Breast epithelium (tissue), 4 donors: ENCODE measurements around the gene HDAC1. TPM values are rescaled to one million over a fixed set of nuclear protein-coding genes. Genes with fewer than 3 reads are reported as not detected.

Experiments used
- DNase-seq, 2 donors: peaks; one replicate each; pipeline ENCODE4 v3.0.0-alpha.2; 2019; ENCODE audit warnings: low spot score in 2 of 2
- H3K27ac ChIP-seq, 2 donors: fragments of 200-600 bp; sonication (generic) in 1 of 2; one replicate each; pipeline ENCODE4 v1.5.1; 2016 to 2019; ENCODE audit warnings: mild to moderate bottlenecking in 1 of 2
- H3K27me3 ChIP-seq, 2 donors: fragments of 200-600 bp; sonication (generic) in 1 of 2; one replicate each; pipeline versions ENCODE4 v1.5.1 to v1.6.0; 2017 to 2019; ENCODE audit warnings: control low read depth in 1 of 2, mild to moderate bottlenecking in 1 of 2
- H3K36me3 ChIP-seq: fragments of 200-600 bp; one replicate; pipeline ENCODE4 v1.5.1; 2019
- H3K4me1 ChIP-seq, 2 donors: fragments of 200-600 bp; sonication (generic); one replicate each; pipeline ENCODE4 v1.5.1; 2016 to 2019; ENCODE audit warnings: control low read depth in 1 of 2
- H3K4me3 ChIP-seq, 3 donors: fragments of 200-600 bp; sonication (generic); 1 replicate in 2 of 3; 2 replicates in 1 of 3; pipeline ENCODE4 v1.5.1; 2016 to 2019; ENCODE audit warnings: mild to moderate bottlenecking in 3 of 3, moderate library complexity in 2 of 3
- H3K9me3 ChIP-seq, 2 donors: fragments of 200-600 bp; sonication (generic) in 1 of 2; one replicate each; pipeline ENCODE4 v1.5.1; 2016 to 2019; ENCODE audit warnings: control low read depth in 1 of 2
- CTCF ChIP-seq, 3 donors: fragments of 450-650 bp; IDR thresholded peaks; one replicate each; pipeline ENCODE4 v1.5.1; 2016 to 2017; ENCODE audit warnings: antibody characterized with exemption in 3 of 3, mild to moderate bottlenecking in 3 of 3, moderate library complexity in 3 of 3
- POLR2A ChIP-seq: fragments of 450-650 bp; IDR thresholded peaks from one replicate; pipeline ENCODE4 v1.6.1; 2016; ENCODE audit warnings: antibody characterized with exemption, mild to moderate bottlenecking, moderate library complexity
- POLR2AphosphoS5 ChIP-seq, 3 donors: sonication (generic); formaldehyde crosslinking; IDR thresholded peaks; one replicate each; pipeline ENCODE4 v1.6.1; 2017; ENCODE audit warnings: antibody characterized with exemption in 3 of 3
- intact Hi-C: fragments of 100-400 bp; cut with DNase I; formaldehyde crosslinking; loops from one replicate; pipeline ENCODE4 v1.15.1; 2023; ENCODE audit warnings: low total_unique reads
- total RNA-seq, 3 donors: library from RNA; depleted of rRNA; stranded (reverse); fragments of >200 nt; gene quantifications; one replicate each; pipeline ENCODE4 v1.1.0, GENCODE V29; 2016

The HDAC1 gene
- total RNA-seq, 3 donors from 2014 or later, result 31.8 to 87.5 (median 87.4) TPM

GRCh38 chr1:32249831-32250525 is 41.9 kb upstream of the HDAC1 start:
- peaks cover 3 to 10% of the 10 kb centered on the region in 2 donors for H3K4me1 ChIP-seq
- no peaks in the 10 kb centered on the region for H3K27me3 ChIP-seq
- no peaks in the 10 kb centered on the region for H3K9me3 ChIP-seq
- no peak overlapping the region for H3K4me3 ChIP-seq
- intact Hi-C loops, result no loop called here
- H3K27ac ChIP-seq, result peak overlapping the region; percentile 68 to 74
- H3K36me3 ChIP-seq, result no peaks in the 10 kb centered on the region
- TF ChIP-seq CTCF (IDR thresholded peaks at IDR 0.05) (no peak), POLR2A (no peak), POLR2AphosphoS5 (IDR thresholded peaks at IDR 0.05) (peak in 1 of 3 donors; percentile 43)
- peak in 1 of 2 donors; percentile 46 for DNase-seq

GRCh38 chr1:32250893-32251716 is 40.8 kb upstream of the HDAC1 start, which contains the start of gene LCK:
TSS of gene LCK (plus strand) at chr1:32251265. CDS start at chr1:32274330, 23,065 bp downstream.
- H3K27me3 ChIP-seq, result no peaks in the 10 kb centered on the region
- H3K36me3 ChIP-seq, result no peaks in the 10 kb centered on the region
- H3K4me3 ChIP-seq, result peak within 1 kb of the TSS in 2 of 3 donors; percentile 22 to 24
- H3K4me1 ChIP-seq, result peaks cover 3 to 10% of the 10 kb centered on the region in 2 donors
- peak within 1 kb of the TSS; percentile 68 to 74 for H3K27ac ChIP-seq
- TF ChIP-seq CTCF (IDR thresholded peaks at IDR 0.05), result no peak
- TF ChIP-seq POLR2A, result no peak
- TF ChIP-seq POLR2AphosphoS5 (IDR thresholded peaks at IDR 0.05), result no peak
- no peaks in the 10 kb centered on the region for H3K9me3 ChIP-seq
- DNase-seq, result no peak
- intact Hi-C loops, result no loop called here

- no peaks in the 10 kb centered on the region for H3K4me1 ChIP-seq
- H3K4me3 ChIP-seq, result no peak overlapping the region
- H3K27me3 ChIP-seq, result no peaks in the 10 kb centered on the region
- TF ChIP-seq POLR2AphosphoS5 (IDR thresholded peaks at IDR 0.05), result no peak
- TF ChIP-seq POLR2A, result no peak
- no peak for TF ChIP-seq CTCF (IDR thresholded peaks at IDR 0.05)
- H3K27ac ChIP-seq, result no peak overlapping the region
- H3K9me3 ChIP-seq, result no peaks in the 10 kb centered on the region
- no peak for DNase-seq
- no peaks in the 10 kb centered on the region for H3K36me3 ChIP-seq
- intact Hi-C loops, result no loop called here
These were observed 36.5 kb upstream of the HDAC1 start for GRCh38 chr1:32255072-32256071.

GRCh38 chr1:32256473-32257226 is 35.2 kb upstream of the HDAC1 start:
- TF ChIP-seq POLR2AphosphoS5 (IDR thresholded peaks at IDR 0.05) (no peak), POLR2A (no peak), CTCF (IDR thresholded peaks at IDR 0.05) (no peak)
- H3K4me3 ChIP-seq, result no peak overlapping the region

More at GRCh38 chr1:32256473-32257226, 35.2 kb upstream of the HDAC1 start:
- Histone ChIP-seq H3K27ac (no peak overlapping the region), H3K4me1 (no peaks in the 10 kb centered on the region), H3K36me3 (no peaks in the 10 kb centered on the region), H3K9me3 (no peaks in the 10 kb centered on the region), H3K27me3 (no peaks in the 10 kb centered on the region)
- DNase-seq, result no peak
- intact Hi-C loops, result no loop called here
